ENCODE measurements around the gene MTREX. TPM values are rescaled to one million over a fixed set of nuclear protein-coding genes. Genes with fewer than 3 reads are reported as not detected.

The MTREX gene
- total and polyA plus RNA-seq, 2 donors (not counting 1 experiment from before 2014, with no cell fraction given): 7.9 to 94.0 TPM

- CTCF ChIA-PET: interaction anchor here (1.2 kb wide), 1 partner anchor 8 kb away, joined by 3 read pairs; no protein-coding TSS in a partner anchor
- no peak overlapping the region for H3K9ac ChIP-seq (ENCODE audit: low read length)
- intact Hi-C loops (cut with micrococcal nuclease): no loop called here
- H2AFZ ChIP-seq (ENCODE audit: insufficient read depth, low read depth, low read length, poor library complexity, severe bottlenecking): no peak overlapping the region
- POLR2A ChIA-PET: no interaction called here
- Mint-ChIP-seq H3K4me1 (no peaks in the 10 kb centered on the region), H3K4me3 (no peak overlapping the region), H3K9me3 (ENCODE audit: insufficient read depth) (no peaks in the 10 kb centered on the region), H3K27ac (no peak overlapping the region), H3K27me3 (no peaks in the 10 kb centered on the region)
- peaks cover 4 to 61% of the 10 kb centered on the region in 2 experiments for H3K36me3 ChIP-seq (replicated peaks in 1 of 2; ENCODE audit: control extremely low read depth in 1 of 2, control insufficient read depth in 1 of 2, extremely low read depth in 1 of 2, insufficient read depth in 2 of 2, low read length in 1 of 2)
- no peak overlapping the region for H3K27ac ChIP-seq (ENCODE audit: low read length in 2 of 2)
- no peaks in the 10 kb centered on the region for H3K27me3 ChIP-seq (replicated peaks in 1 of 4; ENCODE audit: control extremely low read depth in 1 of 4, control insufficient read depth in 3 of 4, insufficient read depth in 4 of 4, low read length in 3 of 4)
- H3K79me2 ChIP-seq (ENCODE audit: control insufficient read depth, insufficient read depth, low read length): no peaks in the 10 kb centered on the region
- no peak overlapping the region for H3K4me2 ChIP-seq (replicated peaks; ENCODE audit: low read depth, low read length, poor library complexity, severe bottlenecking)
- ATAC-seq (ENCODE audit: low read depth): no peak
- TF ChIP-seq CTCF (IDR thresholded peaks at IDR 0.05) (no peak), EZH2 (IDR thresholded peaks at IDR 0.05; ENCODE audit: borderline replicate concordance, insufficient read depth, low read depth, low read length, poor library complexity, severe bottlenecking) (no peak)
- no peaks in the 10 kb centered on the region for H3K4me1 ChIP-seq (ENCODE audit: control insufficient read depth in 2 of 2, insufficient read depth in 2 of 2, low read length in 2 of 2)
- no CpG with 5 or more reads among the region's 1 CpG for WGBS (ENCODE audit: insufficient coverage)
- no peak overlapping the region for H3K4me3 ChIP-seq (ENCODE audit: control extremely low read depth in 1 of 5, extremely low read depth in 1 of 5, insufficient read depth in 1 of 5, low read depth in 2 of 5, low read length in 4 of 5)
- no peaks in the 10 kb centered on the region for H3K9me3 ChIP-seq (ENCODE audit: control extremely low read depth in 1 of 3, control insufficient read depth in 2 of 3, insufficient read depth in 1 of 3, low read length in 2 of 3)
- DNase-seq: no peak
- no peaks in the 10 kb centered on the region for H4K20me1 ChIP-seq (ENCODE audit: control insufficient read depth, insufficient read depth, low read length, poor library complexity, severe bottlenecking)
Observed at GRCh38 chr5:55411876-55412275, 104.1 kb downstream of the MTREX start.

GRCh38 chr5:55413644-55414043 is 105.9 kb downstream of the MTREX start:
- no peaks in the 10 kb centered on the region for H4K20me1 ChIP-seq (ENCODE audit: control insufficient read depth, insufficient read depth, low read length, poor library complexity, severe bottlenecking)
- no peak overlapping the region for H3K4me3 ChIP-seq (ENCODE audit: control extremely low read depth in 1 of 5, extremely low read depth in 1 of 5, insufficient read depth in 1 of 5, low read depth in 2 of 5, low read length in 4 of 5)
- H3K27ac Mint-ChIP-seq: no peak overlapping the region
- no peak overlapping the region for H3K9ac ChIP-seq (ENCODE audit: low read length)
- no peaks in the 10 kb centered on the region for H3K9me3 ChIP-seq (ENCODE audit: control extremely low read depth in 1 of 3, control insufficient read depth in 2 of 3, insufficient read depth in 1 of 3, low read length in 2 of 3)
- CTCF ChIA-PET: interaction anchor here (0.7 kb wide), 1 partner anchor 116 kb away, joined by 5 read pairs; no protein-coding TSS in a partner anchor
- DNase-seq (no peak), ATAC-seq (ENCODE audit: low read depth) (no peak)
- no CpG with 5 or more reads among the region's 2 CpGs for WGBS (ENCODE audit: insufficient coverage)
- peaks cover 5 to 57% of the 10 kb centered on the region in 2 experiments for H3K36me3 ChIP-seq (replicated peaks in 1 of 2; ENCODE audit: control extremely low read depth in 1 of 2, control insufficient read depth in 1 of 2, extremely low read depth in 1 of 2, insufficient read depth in 2 of 2, low read length in 1 of 2)
- intact Hi-C loops (cut with micrococcal nuclease): no loop called here
- no peaks in the 10 kb centered on the region for H3K4me1 ChIP-seq (ENCODE audit: control insufficient read depth in 2 of 2, insufficient read depth in 2 of 2, low read length in 2 of 2)
- H3K27me3 Mint-ChIP-seq: no peaks in the 10 kb centered on the region
- H3K4me2 ChIP-seq (replicated peaks; ENCODE audit: low read depth, low read length, poor library complexity, severe bottlenecking): no peak overlapping the region
- no peak overlapping the region for H2AFZ ChIP-seq (ENCODE audit: insufficient read depth, low read depth, low read length, poor library complexity, severe bottlenecking)
- no peak overlapping the region for H3K4me3 Mint-ChIP-seq
- no peaks in the 10 kb centered on the region for H3K27me3 ChIP-seq (replicated peaks in 1 of 4; ENCODE audit: control extremely low read depth in 1 of 4, control insufficient read depth in 3 of 4, insufficient read depth in 4 of 4, low read length in 3 of 4)
- no peaks in the 10 kb centered on the region for H3K9me3 Mint-ChIP-seq (ENCODE audit: insufficient read depth)
- POLR2A ChIA-PET: no interaction called here
- H3K4me1 Mint-ChIP-seq: no peaks in the 10 kb centered on the region
- H3K27ac ChIP-seq (ENCODE audit: low read length in 2 of 2): no peak overlapping the region
- H3K79me2 ChIP-seq (ENCODE audit: control insufficient read depth, insufficient read depth, low read length): no peaks in the 10 kb centered on the region
- TF ChIP-seq EZH2 (IDR thresholded peaks at IDR 0.05; ENCODE audit: borderline replicate concordance, insufficient read depth, low read depth, low read length, poor library complexity, severe bottlenecking): no peak
- no peak for TF ChIP-seq CTCF (IDR thresholded peaks at IDR 0.05)

All from B cell (primary cell).